ENCODE data around the gene ENTPD8.

The ENTPD8 gene

GRCh38 chr9:137404961-137405567 lies 36.1 kb downstream of the ENTPD8 start:
- TF ChIP-seq CTCF (IDR thresholded peaks at IDR 0.05; ENCODE audit: low read length, missing control alignments) = no peak
- no peak for DNase-seq (ENCODE audit: low read depth)
- no peak overlapping the region for H3K4me3 ChIP-seq (replicated peaks; ENCODE audit: low read depth, low read length)

- DNase-seq (ENCODE audit: low read depth) = no peak
- no peak overlapping the region for H3K4me3 ChIP-seq (replicated peaks; ENCODE audit: low read depth, low read length)
- no peak for TF ChIP-seq CTCF (IDR thresholded peaks at IDR 0.05; ENCODE audit: low read length, missing control alignments)
Observed at GRCh38 chr9:137403269-137403668, 37.9 kb downstream of the ENTPD8 start.

- no peak for DNase-seq (ENCODE audit: low read depth)
- TF ChIP-seq CTCF (IDR thresholded peaks at IDR 0.05; ENCODE audit: low read length, missing control alignments) = no peak
Observed at GRCh38 chr9:137402746-137403145, 38.4 kb downstream of the ENTPD8 start.

GRCh38 chr9:137398561-137399468 lies 42.3 kb downstream of the ENTPD8 start:
- no peak overlapping the region for H3K4me3 ChIP-seq (replicated peaks; ENCODE audit: low read depth, low read length)
- DNase-seq (ENCODE audit: low read depth) = no peak
- TF ChIP-seq CTCF (IDR thresholded peaks at IDR 0.05; ENCODE audit: low read length, missing control alignments) = no peak

More at GRCh38 chr9:137402746-137403145, 38.4 kb downstream of the ENTPD8 start:
- no peak overlapping the region for H3K4me3 ChIP-seq (replicated peaks; ENCODE audit: low read depth, low read length)

- no peak for DNase-seq (ENCODE audit: low read depth)
- no peak for TF ChIP-seq CTCF (IDR thresholded peaks at IDR 0.05; ENCODE audit: low read length, missing control alignments)
- H3K4me3 ChIP-seq (replicated peaks; ENCODE audit: low read depth, low read length) = no peak overlapping the region
Observed at GRCh38 chr9:137397675-137398423, 43.3 kb downstream of the ENTPD8 start.

GRCh38 chr9:137396634-137397367 lies 44.4 kb downstream of the ENTPD8 start:
- no peak for DNase-seq (ENCODE audit: low read depth)
- no peak for TF ChIP-seq CTCF (IDR thresholded peaks at IDR 0.05; ENCODE audit: low read length, missing control alignments)

More at GRCh38 chr9:137396634-137397367, 44.4 kb downstream of the ENTPD8 start:
- H3K4me3 ChIP-seq (replicated peaks; ENCODE audit: low read depth, low read length) = no peak overlapping the region

Data from fibroblast of pulmonary artery (primary cell).